HG03045 (cell line): Measurements from ENCODE around the gene SEZ6L.

ENCODE experiments used
- ATAC-seq: cut with Tn5 transposase; IDR thresholded peaks from one replicate; pipeline ENCODE4 v1.9.1; 2021; ENCODE audit warnings: mild to moderate bottlenecking, moderate library complexity; ENCODE audit not compliant: unreplicated experiment

Gene SEZ6L

GRCh38 chr22:26414347-26414746, 245.1 kb downstream of the SEZ6L start:
- no peak for ATAC-seq

DNA sequence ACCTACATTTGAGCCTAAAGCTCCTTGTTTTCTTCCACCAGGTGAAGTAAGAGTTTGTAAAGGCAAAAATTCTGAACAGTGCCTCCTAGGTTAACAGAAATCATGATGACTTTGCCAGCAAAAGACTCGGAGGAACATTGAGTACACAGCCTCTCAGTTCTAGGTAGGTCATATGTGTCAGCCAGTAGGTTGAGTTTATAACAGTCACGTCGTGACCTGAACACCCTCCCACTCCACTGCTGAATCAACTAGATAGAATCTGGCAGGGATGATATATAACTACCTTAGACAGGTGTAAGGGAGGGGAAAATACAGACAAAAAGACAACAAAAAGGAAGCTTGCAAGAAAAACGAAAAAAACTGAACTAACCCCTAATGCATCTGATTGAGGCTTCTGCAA, 247.0 kb downstream of the SEZ6L start:
- no peak for ATAC-seq

DNA sequence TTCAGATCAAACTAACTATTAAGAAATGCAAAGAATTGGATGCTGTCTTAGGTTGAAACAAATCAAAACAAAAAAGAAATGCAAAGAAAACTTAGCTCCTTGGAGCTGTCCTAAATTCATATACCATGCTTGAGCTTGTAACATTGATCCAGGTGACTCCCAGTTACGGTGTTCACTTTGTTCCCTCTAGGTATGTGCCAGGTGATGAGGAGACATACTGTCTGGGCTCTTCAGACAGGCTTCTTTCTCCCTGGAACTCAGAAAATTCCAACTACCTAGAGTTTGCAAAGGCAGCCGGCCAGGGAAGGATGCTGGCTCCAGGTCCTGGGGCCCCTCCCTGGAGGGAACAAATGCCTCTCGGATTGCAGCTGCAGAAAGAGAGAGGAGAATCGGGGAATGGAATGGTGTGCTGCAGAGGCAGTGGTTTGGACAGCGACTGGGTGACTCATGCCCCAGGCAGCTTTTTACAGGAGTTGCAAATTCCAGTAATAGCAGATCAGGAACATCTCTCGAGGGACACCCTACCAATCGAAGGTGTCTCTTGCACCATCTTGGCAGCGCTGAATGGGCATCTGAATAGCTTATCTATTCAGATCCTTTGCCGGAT, 247.5 kb downstream of the SEZ6L start:
- ATAC-seq: no peak

DNA sequence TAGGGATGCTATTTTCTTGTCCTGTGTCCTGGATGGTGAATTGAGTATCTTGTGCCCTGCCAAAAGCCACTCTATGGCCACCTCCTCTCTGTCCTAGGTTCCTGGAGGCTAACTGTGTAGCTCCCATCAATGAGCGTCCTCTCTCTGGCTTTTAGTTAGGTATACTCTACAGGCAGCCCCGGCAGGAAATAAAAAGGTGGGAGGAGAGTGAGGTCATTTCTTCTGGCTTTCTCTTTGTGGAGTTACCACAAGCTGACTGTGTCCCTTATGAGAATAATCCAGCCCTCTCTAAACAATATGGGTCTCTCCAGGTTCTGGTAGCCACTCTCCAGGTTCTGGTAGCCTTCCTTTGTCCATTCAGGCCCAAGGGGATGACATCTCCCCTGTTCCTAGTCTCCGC, 248.1 kb downstream of the SEZ6L start:
- ATAC-seq: no peak

DNA sequence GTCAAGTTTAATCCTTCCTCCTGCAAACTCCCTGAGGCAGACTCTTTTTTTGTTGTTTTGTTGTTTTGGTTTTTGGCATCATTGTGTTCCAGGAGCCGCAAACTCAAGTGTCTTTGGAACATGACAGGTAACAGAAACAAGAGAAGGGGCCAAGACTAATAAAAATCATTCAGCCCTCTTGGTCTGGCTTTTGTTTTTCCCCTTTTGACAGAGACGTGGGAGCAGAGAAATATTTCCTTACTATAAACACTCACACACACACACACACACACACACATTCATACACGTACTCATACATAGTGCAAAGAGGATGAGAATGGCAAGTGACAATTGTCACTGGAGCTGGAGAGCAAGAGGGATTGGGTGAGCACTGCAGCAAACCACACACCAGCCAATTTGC, 249.4 kb downstream of the SEZ6L start:
- ATAC-seq: no peak

DNA sequence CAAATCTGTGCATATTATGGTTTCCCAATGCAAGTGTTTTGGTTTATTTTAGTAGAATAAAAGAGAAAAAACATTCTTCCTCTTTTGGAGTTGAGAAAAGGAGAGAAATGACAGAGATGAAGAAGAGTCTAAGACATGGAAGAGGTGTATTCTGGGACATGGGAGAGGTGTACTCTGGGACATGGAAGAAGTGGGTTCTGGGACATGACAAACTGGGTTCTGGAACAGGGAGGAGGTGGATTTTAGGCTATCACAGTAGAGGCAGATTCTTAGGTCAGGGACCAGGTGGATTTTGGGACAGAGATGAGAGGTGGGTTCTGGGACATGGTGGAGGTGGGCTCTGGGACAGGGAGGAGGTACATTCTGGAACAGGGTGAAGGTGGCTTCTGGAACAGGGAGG, 257.7 kb downstream of the SEZ6L start:
- no peak for ATAC-seq

- ATAC-seq: peak; percentile 70
Observed at GRCh38 chr22:26428515-26429457, 259.5 kb downstream of the SEZ6L start, which contains the start of gene ASPHD2. ASPHD2 (plus strand) TSS chr22:26429260; CDS start chr22:26433616, 4,356 bp downstream.

DNA sequence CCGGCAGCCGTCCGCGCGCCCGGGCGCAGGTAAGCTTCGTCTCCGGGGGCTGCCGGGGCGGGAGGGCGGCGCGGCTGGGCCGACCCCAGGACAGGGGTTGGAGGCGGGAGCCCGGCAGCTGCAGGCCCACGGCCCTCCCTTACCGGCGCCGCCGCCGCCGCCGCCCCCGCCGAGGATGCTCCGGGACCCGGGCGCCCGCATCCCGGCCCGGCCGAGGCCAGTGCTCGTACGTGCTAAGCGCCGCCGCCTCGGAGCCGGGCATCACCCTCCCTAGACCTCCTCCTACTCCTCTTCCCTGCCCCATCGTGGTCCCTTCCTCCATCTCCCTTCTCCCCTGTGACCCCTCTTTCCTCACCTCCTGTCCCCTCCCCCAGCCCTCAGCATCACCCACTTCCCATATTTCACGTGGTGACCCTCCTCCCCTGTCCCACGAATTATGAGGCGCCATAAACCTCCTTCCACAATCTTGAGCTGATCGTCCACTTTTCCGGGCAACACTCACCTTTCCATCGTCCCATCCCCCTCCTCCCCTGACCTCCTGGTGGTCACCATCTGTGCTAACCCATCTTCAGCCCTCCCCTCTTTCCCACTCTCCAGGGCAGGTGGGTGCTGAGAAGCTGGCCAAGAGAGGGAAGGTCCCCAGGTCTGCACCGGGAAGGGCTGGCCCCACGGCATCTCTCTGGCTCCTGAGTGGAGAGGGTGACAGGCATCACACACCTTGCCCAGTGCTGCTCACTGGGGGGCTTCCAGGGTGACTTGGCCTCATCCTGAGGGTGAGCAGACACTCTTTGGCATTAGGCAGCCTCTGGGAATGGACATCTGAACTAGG, 260.4 kb downstream of the SEZ6L start:
- peak; percentile 18 for ATAC-seq

GRCh38 chr22:26430600-26430999, 261.3 kb downstream of the SEZ6L start:
- no peak for ATAC-seq

GRCh38 chr22:26431261-26431995, 262.2 kb downstream of the SEZ6L start:
- ATAC-seq: no peak

DNA sequence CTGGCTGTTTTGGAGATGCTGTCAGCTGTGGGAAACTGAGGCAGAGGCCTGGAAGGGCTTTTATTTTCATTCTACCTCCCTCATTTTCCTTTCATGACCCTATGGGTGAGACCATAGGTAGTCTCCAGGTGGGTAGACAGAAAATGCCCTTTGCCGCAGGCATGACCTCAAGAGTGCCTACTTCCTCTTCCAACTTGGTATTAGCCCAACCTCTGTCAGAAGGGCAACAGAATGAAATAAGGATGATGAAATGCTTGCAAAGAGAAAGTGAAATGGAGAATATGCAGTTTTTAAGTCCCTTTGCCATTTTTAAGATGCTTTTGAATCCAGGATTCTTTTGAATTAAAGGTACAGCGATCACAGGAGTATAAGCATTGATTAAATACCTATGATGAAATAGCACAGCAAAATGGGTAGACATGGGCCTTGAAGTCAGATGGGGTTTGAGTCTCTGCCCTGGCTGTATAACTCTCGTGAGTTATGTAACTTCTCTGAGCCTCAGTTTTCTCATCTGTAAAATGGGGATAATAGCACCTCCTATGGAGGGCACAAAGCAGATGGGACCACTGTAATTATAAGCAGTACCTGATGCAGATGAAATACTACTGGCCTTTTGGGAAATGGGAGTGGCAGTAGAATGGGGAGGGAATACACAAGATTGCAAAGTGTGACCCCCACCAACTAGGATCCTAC, 263.5 kb downstream of the SEZ6L start:
- no peak for ATAC-seq
